CD4-positive, alpha-beta T cell treated with Interleukin-12 subunit alpha and Interleukin-12 subunit beta, for 1 hour (primary cell): ENCODE measurements around the gene TRIM2.

Experiments used
- DNase-seq: peaks from one replicate; pipeline ENCODE4 v3.0.0-alpha.2; 2020

TRIM2 gene

DNA sequence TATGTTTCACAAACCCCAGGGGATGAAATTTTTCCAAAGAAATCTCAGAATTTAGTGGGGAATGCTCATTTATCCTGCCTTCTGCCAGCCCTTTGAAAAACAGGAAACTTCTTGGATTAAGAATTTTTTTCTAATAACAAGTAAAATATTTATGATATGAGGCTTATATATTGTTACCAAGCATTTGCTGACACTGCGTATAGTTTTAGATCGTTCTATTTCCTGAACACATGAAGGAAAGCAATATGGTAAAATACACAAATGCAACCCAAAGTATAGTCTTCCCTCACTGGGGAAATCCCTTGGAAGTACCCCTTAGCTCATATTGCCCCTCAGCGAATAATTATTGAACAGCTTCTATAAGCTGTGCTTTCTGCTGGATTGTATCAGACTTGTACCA, 85.9 kb downstream of the TRIM2 start:
- no peak for DNase-seq

GRCh38 chr4:153291562-153291961, 87.3 kb downstream of the TRIM2 start:
- DNase-seq = no peak

DNA sequence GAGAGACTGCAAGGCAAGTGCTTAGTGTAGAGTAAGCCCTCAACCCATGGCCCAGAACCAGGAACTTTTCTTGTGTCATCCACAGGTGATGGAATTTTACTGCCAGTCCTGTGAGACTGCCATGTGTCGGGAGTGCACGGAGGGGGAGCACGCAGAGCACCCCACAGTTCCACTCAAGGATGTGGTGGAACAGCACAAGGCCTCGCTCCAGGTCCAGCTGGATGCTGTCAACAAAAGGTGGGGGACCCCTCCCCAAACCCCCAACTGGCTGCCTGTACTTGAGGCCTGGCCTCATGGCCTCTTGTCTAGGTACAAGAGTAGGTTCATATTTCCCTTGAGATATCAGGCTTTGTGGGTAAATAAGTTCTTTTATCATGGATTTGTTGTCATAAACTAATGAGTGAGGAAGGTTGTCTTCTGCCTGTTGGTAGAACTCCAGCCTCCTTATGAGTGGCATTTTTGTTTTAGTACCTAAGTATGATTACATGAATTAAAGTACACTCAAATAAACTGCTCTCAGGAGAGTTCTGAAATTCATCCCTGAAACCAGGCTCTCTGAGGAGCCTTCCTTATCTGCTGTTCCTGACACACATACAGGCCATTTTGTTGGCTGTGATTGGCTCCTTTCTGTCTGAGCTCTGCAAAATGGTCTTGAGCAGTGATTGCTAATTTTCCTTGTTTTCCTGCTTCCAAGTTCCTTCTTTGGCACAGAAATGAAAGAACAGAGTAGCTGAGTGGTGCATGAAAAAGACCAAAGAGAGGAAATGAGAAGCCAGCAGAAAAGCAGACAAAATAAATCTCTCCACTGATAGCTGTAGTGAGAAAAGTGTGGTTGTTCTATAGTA, 88.9 kb downstream of the TRIM2 start:
- no peak for DNase-seq

GRCh38 chr4:153293742-153294057, 89.5 kb downstream of the TRIM2 start:
- DNase-seq = no peak

- no peak for DNase-seq
These were observed 90.4 kb downstream of the TRIM2 start for GRCh38 chr4:153294631-153295030.

- no peak for DNase-seq
These were observed 91.0 kb downstream of the TRIM2 start for GRCh38 chr4:153295131-153295755.

- DNase-seq = no peak
These were observed 92.0 kb downstream of the TRIM2 start for GRCh38 chr4:153296040-153296823.

DNA sequence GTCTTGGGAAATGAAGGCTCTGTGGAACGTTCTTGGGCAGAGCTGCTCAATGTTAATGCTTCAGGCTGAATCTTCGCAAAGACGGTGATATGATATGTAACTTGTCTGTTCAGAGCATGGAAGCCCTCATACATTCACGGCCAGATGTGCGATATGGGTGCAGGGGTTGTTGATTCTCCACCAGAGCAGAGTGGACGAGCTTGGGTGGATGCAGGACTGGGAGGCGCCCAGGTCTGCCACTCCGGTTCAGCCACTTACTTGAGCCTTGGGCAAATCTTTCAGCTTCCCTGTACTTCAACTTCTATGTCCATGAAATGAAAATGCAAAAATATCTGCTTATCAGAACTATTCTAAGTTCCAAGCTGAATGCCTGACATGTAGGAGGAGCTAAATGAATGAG, 92.9 kb downstream of the TRIM2 start:
- DNase-seq = no peak

DNA sequence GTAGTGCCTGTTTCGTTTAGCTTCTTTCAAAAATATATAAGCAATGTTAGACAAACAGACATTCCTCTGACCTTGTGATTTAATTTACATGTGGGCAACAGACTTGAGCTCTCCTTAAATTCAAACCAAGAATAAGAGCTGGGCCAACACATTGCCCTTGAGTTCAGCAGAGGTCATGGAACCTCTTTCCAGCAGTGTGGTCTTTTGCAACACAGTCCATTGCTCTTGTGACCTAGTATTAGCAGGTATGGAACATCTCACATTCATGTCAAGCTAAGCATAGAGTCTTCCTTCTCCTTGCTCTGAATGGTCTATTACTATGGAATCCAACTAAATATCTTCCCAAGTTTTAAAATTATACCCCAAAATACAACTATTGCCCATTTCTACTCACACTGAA, 106.5 kb downstream of the TRIM2 start:
- DNase-seq = no peak

DNA sequence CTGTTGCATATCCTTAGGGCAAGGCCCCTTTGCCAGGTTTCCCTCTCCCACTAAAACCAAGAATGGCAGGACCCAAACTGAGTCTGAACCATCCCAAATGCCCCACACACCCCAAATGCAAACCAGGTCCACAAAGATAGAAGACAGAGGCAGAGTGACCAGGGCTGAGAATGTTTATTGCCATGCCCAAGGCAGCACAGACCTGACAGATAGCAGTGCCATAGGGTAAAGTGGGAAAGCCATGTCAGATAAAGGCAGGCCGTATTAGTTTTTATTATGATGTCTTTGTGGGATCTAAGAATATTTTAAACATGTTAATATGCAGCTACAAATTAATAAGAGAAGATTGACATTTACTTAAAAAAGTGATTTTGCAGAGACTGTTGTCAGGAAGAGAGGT, 110.7 kb downstream of the TRIM2 start:
- DNase-seq = no peak

- DNase-seq = peak; percentile 54
These were observed 114.6 kb downstream of the TRIM2 start for GRCh38 chr4:153318696-153319320.

DNA sequence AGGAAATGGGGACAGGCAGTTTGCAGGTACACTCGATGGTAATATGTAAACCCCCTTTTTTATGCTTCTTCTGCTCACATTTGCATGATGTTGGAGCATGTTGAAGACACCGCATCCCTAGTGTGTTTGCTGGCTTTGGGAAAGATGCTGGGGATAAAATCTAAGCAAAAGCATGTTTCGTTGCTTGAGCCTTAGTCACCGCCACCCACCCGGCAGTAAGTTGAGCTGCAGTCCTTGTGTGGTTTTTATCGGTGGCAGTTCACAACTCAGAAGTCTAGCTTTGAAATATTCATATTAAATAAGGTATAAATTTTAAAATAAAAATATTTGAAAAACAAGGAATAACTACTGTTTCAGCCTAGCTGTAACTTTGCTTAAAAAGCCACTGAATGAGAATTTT, 118.5 kb downstream of the TRIM2 start:
- no peak for DNase-seq

GRCh38 chr4:153324046-153324445, 119.8 kb downstream of the TRIM2 start:
- no peak for DNase-seq

DNA sequence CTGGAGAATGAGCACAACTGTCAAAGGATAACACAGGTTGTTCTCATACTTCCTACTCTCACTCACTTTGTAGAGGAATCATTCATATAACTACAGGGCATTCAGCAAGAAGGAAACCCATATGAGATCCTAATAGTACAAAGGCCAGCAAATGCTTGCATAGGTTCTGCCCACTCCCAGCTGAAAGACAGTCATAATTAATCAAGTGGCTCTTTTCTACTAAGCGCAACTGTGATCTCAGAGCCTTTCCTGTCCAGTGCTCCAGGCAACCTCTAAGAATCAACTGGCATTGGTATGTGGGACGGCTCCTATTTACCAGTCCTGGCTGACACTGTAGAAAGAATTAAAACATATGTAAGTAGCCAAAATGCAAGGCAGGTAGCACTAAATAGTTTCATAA, 121.3 kb downstream of the TRIM2 start:
- no peak for DNase-seq

GRCh38 chr4:153326513-153326912, 122.3 kb downstream of the TRIM2 start:
- DNase-seq = no peak

GRCh38 chr4:153327247-153327646, 123.0 kb downstream of the TRIM2 start:
- no peak for DNase-seq

DNA sequence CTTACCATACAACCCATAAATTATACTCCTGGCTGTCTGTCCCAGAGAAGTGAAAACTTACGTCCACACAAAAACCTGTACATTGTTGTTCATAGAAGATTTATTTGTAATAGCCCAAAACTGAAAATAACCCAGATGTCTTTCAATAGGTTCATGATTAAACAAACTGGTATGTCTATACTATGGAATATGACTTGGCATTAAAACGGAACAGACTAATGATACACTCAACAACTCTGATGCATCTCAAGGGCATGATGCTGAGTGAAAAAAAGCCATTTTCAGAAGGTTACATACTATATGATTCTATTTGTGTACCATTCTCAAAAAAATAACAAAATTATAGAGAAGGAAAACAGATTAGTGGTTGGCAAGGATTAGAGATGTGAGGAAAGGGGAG, 128.7 kb downstream of the TRIM2 start:
- DNase-seq = no peak

- DNase-seq = no peak
These were observed 129.6 kb downstream of the TRIM2 start for GRCh38 chr4:153333874-153334273.

DNA sequence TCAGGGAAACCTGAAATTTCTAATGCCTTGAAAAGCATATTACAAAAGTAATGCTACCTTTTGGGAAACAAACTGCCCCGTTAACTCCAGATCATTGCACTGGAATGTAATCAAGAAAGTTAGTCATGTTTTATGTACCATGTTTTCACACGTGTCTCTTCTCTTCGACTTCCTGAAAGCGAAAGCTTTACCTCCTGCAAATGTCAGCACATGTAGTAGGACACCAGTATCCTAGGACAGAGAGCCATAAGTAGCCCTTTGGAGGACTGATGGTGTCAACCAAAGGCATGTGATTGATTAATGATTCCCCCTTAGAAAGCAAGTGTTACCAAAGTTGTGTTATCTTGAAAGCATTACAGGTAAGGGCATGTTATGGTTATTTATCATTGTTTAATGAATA, 131.4 kb downstream of the TRIM2 start:
- no peak for DNase-seq

DNA sequence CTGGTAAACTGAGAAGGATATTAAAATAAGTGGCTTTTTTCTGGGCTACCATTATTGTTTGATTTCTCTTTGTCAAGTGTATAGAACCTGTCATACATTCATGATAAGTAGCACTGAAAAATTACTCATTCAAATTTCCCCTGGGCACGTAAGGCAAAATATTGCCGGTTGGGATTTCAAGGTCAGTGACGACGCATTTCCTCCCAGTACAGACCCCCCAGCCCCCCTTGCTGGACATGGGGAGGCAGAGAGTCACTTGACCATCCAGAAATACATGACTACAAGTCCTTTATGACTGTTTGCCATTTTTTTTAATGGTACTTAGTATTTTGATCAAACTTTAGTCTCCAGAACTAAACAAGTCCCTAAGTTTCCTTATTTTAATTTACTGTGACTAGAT, 133.4 kb downstream of the TRIM2 start:
- DNase-seq = no peak

GRCh38 chr4:153341575-153342090, 137.4 kb downstream of the TRIM2 start:
- DNase-seq = no peak

- no peak for DNase-seq
These were observed 138.7 kb downstream of the TRIM2 start for GRCh38 chr4:153342751-153343552.
